HUDEP-2 (cell line): ENCODE measurements around the gene EPSTI1.
A peak's percentile ranks its signal among the peaks of the same experiment; 100 is the strongest.

ENCODE experiments used
- DNase-seq, 76 experiments: peaks; one replicate each; lab custom pipeline; 2025; ENCODE audit not compliant: unreplicated experiment in 76 of 76; lab: John Stamatoyannopoulos, UW

Gene EPSTI1

GRCh38 chr13:42976066-42976465, 16.0 kb downstream of the EPSTI1 start:
- no peak for DNase-seq

- peak in 1 of 76 experiments; percentile 4 for DNase-seq
Observed at GRCh38 chr13:42973581-42973980, 18.5 kb downstream of the EPSTI1 start.

- DNase-seq: no peak
Observed at GRCh38 chr13:42971691-42972347, 20.2 kb downstream of the EPSTI1 start.

- peak in 25 of 76 experiments; percentile 1 to 50 (median 5) for DNase-seq
Observed at GRCh38 chr13:42970824-42971690, 21.0 kb downstream of the EPSTI1 start.

- peak in 68 of 76 experiments; percentile 0 to 78 (median 54) for DNase-seq
Observed at GRCh38 chr13:42969565-42970172, 22.4 kb downstream of the EPSTI1 start.

GRCh38 chr13:42968906-42969305, 23.1 kb downstream of the EPSTI1 start:
- DNase-seq: no peak

GRCh38 chr13:42967660-42968059, 24.4 kb downstream of the EPSTI1 start:
- DNase-seq: no peak

- DNase-seq: no peak
Observed at GRCh38 chr13:42965281-42965680, 26.8 kb downstream of the EPSTI1 start.

GRCh38 chr13:42964761-42965161, 27.3 kb downstream of the EPSTI1 start:
- no peak for DNase-seq

GRCh38 chr13:42959615-42960014, 32.4 kb downstream of the EPSTI1 start:
- no peak for DNase-seq

- no peak for DNase-seq
Observed at GRCh38 chr13:42957881-42958280, 34.2 kb downstream of the EPSTI1 start.

- no peak for DNase-seq
Observed at GRCh38 chr13:42950181-42950580, 41.9 kb downstream of the EPSTI1 start.

- no peak for DNase-seq
Observed at GRCh38 chr13:42947925-42948324, 44.1 kb downstream of the EPSTI1 start.

- DNase-seq: no peak
Observed at GRCh38 chr13:42946927-42947326, 45.1 kb downstream of the EPSTI1 start.

- DNase-seq: no peak
Observed at GRCh38 chr13:42929886-42930535, 62.0 kb downstream of the EPSTI1 start.

GRCh38 chr13:42926555-42926954, 65.5 kb downstream of the EPSTI1 start:
- DNase-seq: no peak

GRCh38 chr13:42926043-42926442, 66.0 kb downstream of the EPSTI1 start:
- no peak for DNase-seq

- no peak for DNase-seq
Observed at GRCh38 chr13:42925626-42926025, 66.4 kb downstream of the EPSTI1 start.

- no peak for DNase-seq
Observed at GRCh38 chr13:42924344-42924743, 67.7 kb downstream of the EPSTI1 start.

GRCh38 chr13:42907745-42908144, 84.3 kb downstream of the EPSTI1 start:
- no peak for DNase-seq

- no peak for DNase-seq
Observed at GRCh38 chr13:42906257-42906656, 85.8 kb downstream of the EPSTI1 start.
